ENCODE measurements around the gene HOXC6. TPM values are rescaled to one million over a fixed set of nuclear protein-coding genes. Genes with fewer than 3 reads are reported as not detected.

Gene HOXC6
- total RNA-seq, 1 donor from 2014 or later: 0.26 TPM

DNA sequence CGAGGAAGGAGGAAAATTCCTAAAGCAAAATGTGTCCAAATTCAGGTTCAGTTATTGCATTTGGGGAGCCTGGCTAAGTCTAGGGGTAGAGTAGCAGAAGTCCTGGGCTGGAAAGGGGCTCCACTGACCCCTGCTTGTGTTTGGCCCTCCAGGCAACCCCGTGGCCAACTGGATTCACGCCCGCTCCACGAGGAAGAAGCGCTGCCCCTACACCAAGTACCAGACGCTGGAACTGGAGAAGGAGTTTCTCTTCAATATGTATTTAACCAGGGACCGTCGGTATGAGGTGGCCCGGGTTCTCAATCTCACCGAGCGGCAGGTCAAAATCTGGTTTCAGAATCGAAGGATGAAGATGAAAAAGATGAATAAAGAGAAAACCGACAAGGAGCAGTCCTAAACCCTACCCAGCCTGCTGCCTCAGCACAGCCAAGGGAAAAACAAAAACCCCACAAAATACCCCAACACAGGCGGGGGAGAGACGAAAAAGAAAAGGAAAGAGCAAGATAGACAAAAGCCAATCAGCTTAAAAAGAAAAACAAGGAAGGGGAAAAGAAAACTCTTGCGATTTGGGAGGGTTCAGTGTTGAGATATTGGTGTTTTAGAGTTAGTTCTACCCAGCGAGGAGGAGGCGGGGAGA is 25.8 kb upstream of the HOXC6 start:
- no peak for DNase-seq (ENCODE audit: low spot score)

GRCh38 chr12:54002915-54003389 is 25.3 kb upstream of the HOXC6 start:
- no peak for DNase-seq (ENCODE audit: low spot score)

- DNase-seq (ENCODE audit: low spot score): no peak
These were observed 24.6 kb upstream of the HOXC6 start for GRCh38 chr12:54003625-54004024.

- DNase-seq (ENCODE audit: low spot score): no peak
These were observed 24.0 kb upstream of the HOXC6 start for GRCh38 chr12:54004063-54004840.

GRCh38 chr12:54004841-54005530 is 23.3 kb upstream of the HOXC6 start:
- DNase-seq (ENCODE audit: low spot score): no peak

DNA sequence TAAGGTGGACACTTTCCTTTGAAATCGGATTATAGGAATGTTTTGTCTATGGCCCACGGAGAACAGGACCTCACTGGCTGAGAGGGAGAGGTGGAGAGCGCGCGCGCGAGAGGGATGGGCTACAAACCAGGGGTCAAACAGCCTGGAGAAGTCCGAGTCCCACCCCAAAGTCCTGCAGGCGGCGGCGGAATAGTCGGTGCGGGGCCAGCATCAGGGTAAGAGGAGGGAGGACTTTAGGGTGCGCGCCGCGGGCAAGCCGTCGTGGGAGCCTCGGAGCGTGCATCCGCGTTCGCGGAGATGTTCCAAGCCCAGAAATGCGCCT is 22.7 kb upstream of the HOXC6 start:
- no peak for DNase-seq (ENCODE audit: low spot score)

DNA sequence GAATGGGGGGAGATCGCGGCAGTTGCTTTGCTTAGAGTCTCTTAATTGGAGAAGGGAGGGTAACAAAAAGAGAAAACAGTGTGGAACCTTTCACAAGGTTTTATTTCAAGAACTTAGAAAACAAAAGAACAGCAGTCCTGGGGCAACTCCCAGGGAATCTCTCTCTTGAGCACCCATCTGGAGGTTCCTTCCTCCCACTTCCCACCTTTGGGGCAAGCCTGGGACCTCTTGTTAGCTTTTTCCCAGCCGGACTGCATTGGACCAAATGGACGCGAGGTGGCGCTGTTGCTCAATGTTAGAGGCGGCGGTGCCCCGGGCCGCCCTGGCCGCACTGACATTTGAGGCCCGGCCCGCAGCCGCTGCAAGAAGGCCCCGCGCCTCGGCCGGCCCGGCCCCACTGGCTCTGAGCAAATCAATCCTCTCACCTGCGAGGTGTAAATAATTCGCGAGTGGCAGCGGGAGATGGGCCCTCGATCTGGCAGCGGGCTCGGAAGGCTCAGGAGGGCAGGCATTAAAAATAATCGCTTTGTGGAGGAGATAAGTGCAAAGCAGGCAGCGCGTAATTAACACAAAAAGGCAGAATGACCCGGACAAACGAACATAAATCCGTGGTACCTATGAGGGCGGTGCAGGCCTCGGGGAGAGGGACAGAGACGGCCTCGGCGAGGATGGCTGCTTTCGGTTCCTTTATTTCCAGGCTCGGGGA is 22.2 kb upstream of the HOXC6 start:
- peak; percentile 87 for DNase-seq (ENCODE audit: low spot score)

GRCh38 chr12:54006559-54007220 is 21.6 kb upstream of the HOXC6 start:
- DNase-seq (ENCODE audit: low spot score): no peak

- DNase-seq (ENCODE audit: low spot score): no peak
These were observed 20.5 kb upstream of the HOXC6 start for GRCh38 chr12:54007538-54008259.

DNA sequence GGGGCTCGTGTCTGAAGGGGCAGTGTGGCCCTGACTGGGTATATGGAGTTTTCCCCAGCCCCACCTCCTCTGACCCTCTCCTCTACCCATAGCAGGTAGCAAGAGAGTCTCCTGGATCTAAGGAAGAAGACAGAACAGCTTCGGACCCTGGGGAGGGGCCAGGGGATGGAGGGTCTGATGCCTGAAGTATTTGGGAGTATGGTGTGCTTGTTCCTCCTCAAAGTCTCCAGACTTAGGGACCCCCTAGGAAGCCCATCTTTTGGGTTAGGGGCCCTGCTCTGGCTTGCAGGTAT is 20.0 kb upstream of the HOXC6 start:
- no peak for DNase-seq (ENCODE audit: low spot score)

DNA sequence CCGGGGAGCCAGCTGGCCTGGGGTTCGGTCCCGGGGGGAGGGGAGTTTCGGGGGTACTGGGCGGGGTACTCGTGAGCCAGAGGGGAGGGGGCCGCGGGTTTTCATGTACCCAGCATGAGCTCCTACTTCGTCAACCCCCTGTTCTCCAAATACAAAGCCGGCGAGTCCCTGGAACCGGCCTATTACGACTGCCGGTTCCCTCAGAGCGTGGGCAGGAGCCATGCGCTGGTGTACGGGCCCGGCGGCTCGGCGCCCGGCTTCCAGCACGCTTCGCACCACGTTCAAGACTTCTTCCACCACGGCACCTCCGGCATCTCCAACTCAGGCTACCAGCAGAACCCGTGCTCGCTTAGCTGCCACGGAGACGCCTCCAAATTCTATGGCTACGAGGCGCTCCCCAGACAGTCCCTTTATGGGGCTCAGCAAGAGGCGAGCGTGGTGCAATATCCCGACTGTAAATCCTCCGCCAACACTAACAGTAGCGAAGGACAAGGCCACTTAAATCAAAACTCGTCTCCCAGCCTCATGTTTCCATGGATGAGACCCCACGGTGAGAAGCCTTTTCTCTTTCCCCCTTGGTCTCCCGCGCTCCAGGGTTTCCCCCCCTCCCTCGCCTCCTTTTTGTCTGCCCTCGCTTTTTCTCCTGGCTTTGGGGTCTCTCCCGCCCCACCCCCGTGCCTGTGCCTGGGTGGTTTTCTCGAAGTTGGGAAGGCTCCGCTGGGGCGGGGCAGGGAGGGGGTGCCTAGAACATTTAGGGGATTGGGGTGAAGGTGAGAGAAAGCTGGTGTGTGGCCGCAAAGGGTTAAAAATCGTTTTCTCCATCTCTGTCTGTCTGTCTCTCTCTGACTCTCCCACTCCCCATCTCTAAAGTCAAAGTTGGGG is 18.8 kb upstream of the HOXC6 start:
- DNase-seq (ENCODE audit: low spot score): no peak

DNA sequence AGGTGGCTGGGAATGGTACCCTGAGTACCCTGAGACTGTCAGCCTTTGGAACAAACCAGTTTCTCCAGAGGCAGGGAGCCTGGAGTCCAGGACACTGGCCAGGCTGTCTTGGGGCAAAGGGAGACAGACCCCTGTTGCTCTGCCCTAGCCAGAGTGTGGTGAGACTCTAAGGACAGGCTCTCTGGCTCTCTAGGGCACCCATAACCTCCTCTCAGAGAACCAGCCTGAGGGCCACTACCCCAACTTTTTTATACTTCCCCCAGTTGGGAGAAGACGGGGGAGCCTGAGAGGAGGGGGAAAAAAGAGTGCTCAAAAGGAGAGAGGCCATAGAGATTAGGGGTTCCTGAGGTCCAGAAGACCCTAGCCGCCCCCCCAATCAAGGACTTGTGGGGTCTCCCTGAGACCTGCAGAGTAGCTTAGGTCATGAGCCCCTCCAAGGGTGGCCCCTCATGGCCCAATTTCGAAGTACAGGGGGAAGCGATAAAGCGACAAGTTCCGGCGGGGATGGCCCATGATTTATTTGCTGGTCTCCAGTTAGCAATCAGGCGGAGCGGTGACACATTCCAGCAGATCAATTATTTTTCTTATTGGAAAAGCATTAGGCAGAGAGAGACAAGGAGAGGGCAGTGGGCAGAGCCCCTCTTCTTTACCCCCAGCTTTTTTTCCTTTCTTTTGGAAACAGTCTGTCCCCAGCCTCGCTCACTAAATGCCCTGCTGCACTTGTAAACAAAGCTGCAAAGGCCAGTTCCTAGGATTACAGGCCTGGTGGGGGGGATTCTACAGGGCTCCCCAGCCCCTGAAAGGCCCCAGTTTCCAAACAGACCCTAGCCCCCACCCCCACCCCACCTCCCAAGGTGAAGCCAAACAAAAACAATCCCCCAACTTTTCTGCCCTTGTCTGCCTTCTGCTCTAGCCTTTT is 17.9 kb upstream of the HOXC6 start:
- DNase-seq (ENCODE audit: low spot score): no peak

GRCh38 chr12:54010972-54011664 is 17.1 kb upstream of the HOXC6 start:
- DNase-seq (ENCODE audit: low spot score): no peak

DNA sequence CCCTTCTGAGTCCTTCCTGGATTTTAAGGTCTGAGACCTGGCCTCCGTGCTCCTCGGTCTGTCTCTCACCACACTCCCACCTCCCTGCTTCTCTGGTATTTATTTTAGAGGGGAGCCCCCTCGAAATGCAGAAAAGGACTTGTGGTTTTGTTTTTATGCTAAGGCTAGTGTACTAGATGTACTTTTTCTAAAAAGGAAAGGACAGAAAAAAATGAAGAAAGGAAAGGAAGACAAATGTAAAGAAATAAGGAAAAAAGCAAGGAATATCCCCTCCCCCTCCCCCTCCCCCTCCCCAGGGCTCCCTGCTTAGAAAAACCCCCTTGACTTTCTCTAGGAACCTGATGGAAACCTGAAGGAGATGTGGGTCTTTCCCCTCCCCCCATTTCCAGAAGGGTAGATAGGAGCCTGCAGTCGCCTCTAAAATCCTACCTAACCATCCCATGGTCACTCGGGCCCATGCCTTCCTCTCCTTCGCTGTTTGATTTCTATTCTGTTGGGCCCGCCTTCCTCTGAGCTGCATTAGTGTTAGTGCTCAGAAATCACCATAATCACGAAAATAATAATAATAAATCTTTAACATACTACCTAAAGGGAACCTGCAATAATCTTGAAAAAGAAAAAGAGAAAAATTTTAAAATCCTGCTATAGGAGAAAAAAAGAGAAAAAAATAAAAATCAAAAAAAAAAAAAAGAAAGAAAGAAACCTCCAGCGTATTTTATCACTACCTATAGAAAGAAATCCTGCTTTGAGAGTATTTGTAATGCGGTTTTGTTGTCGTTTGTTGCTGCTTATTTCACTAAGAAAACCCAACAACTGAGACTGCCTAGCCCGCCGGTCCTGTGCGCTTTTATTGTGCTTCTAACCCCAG is 16.3 kb upstream of the HOXC6 start:
- no peak for DNase-seq (ENCODE audit: low spot score)

DNA sequence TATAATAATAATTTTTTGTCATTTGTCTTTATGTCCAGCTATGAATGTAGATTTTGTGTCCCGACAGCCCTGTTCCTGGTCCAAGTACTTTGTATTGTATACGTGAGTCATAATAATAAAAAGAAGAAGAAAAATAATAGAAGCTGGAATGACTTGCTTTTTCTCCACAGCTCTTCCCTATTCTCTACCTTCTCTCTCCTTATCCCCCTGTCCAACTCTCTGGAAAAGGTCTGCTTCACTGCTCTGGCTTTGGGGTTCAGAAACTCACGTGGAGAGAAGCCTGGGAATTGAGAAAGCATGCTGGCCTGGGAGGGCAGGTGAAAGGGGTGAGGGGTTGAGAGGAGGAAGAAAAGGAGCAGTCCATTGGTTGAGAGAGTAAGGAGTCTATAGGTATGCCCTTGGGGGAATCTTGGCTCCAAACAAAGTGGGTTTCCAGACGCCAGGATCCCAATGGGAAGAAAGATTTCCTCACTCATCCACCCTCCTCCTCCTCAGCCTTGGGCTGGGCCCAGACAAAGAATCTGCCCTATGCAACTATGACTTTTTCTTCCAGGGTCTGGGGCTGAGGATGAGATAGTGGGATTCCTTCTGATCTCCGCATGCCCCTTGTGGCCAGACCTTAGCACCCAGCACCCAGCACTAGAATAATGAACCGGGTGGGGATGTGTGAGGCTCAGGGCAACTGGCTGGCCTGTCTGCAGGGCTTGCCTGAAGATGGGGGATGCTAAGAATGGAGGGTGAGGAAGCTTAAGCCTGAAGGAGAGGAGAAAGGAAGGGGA is 15.4 kb upstream of the HOXC6 start:
- no peak for DNase-seq (ENCODE audit: low spot score)

DNA sequence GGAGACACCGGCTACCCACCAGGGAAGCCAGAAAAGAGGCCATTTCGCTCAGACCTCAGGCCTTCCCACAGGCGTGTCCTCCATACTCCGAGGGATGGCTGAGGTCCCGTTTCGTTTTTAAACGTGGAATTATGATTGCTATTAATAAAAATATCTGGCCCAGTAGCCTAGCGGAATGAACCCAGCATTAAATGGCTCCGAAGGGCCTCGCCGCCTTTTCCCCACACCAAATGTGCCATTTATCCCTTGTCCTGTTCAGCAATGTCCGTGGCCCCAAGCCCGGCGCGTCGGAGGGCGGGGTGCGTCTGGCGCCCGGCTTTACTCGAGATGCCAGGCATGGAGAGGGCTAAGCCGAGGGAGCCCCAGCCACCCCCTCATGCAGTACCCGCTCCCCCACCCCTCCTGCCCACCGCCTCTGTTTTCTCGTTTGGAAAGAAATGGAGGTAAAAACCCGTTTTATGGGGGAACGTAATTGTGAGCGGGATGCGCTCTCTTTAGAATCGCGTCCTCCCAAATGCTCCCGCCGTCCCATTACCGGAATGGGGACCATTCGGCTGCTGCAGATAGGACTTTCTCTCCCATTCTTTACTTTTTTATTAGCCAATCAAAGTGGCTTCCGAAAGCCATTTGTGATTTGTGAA is 13.7 kb upstream of the HOXC6 start:
- no peak for DNase-seq (ENCODE audit: low spot score)
